GM12878 (cell line): ENCODE results near the gene ATAD2B.

Source experiments
- BCLAF1 ChIP-seq: fragments of 450-650 bp; IDR thresholded peaks from 2 replicates; pipeline ENCODE4 v1.6.1; 2017; ENCODE audit warnings: antibody characterized with exemption, mild to moderate bottlenecking, moderate library complexity
- CEBPZ ChIP-seq: fragments of 150-350 bp; IDR thresholded peaks from 2 replicates; pipeline ENCODE4 v1.6.1; 2016; ENCODE audit warnings: low read depth, low read length
- TF ChIP-seq, protein P1 (sequence below), 3 experiments: IDR thresholded peaks in 2 of 3; conservative IDR thresholded peaks in 1 of 3; 2 replicates each; pipeline ENCODE4 v1.5.1; 2011; ENCODE audit warnings: low read depth in 3 of 3, low read length in 3 of 3, mild to moderate bottlenecking in 3 of 3, control low read depth in 2 of 3, moderate library complexity in 2 of 3, inconsistent platforms in 1 of 3, mixed read lengths in 1 of 3; ENCODE audit not compliant: control insufficient read depth in 2 of 3, insufficient read depth in 1 of 3; ENCODE audit errors: extremely low read depth in 1 of 3
- TF ChIP-seq, protein P2 (sequence below): IDR thresholded peaks from 2 replicates; pipeline ENCODE4 v1.6.1; 2012; ENCODE audit warnings: improper control_type of control experiment, low read depth, low read length; ENCODE audit not compliant: insufficient replicate concordance

DNA sequence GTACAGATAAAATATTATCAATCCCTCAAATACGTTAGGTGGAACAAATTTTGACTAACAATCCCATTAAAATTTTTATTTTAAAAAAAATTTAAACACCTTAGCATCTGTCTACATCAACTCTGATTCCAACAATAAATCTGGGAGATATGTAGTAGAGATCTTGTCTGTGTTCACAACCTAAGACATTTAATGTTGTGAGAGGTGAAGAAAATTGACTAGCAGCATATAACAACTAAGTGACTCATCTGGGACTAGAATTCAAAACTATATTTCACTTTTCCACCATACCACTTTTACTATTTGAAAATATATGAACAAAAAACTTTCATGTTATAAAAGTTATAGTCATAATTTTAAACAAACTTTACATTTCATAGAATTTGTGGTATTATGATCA lies 97.9 kb downstream of the ATAD2B start:
- TF ChIP-seq, protein P1, sequence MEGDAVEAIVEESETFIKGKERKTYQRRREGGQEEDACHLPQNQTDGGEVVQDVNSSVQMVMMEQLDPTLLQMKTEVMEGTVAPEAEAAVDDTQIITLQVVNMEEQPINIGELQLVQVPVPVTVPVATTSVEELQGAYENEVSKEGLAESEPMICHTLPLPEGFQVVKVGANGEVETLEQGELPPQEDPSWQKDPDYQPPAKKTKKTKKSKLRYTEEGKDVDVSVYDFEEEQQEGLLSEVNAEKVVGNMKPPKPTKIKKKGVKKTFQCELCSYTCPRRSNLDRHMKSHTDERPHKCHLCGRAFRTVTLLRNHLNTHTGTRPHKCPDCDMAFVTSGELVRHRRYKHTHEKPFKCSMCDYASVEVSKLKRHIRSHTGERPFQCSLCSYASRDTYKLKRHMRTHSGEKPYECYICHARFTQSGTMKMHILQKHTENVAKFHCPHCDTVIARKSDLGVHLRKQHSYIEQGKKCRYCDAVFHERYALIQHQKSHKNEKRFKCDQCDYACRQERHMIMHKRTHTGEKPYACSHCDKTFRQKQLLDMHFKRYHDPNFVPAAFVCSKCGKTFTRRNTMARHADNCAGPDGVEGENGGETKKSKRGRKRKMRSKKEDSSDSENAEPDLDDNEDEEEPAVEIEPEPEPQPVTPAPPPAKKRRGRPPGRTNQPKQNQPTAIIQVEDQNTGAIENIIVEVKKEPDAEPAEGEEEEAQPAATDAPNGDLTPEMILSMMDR (IDR thresholded peaks at IDR 0.05 in 2 of 3, conservative IDR thresholded peaks at IDR 0.05 in 1 of 3; ENCODE audit: control insufficient read depth in 2 of 3, extremely low read depth in 1 of 3, insufficient read depth in 1 of 3, low read depth in 3 of 3, low read length in 3 of 3): no peak
- no peak for TF ChIP-seq BCLAF1
- TF ChIP-seq, protein P2, sequence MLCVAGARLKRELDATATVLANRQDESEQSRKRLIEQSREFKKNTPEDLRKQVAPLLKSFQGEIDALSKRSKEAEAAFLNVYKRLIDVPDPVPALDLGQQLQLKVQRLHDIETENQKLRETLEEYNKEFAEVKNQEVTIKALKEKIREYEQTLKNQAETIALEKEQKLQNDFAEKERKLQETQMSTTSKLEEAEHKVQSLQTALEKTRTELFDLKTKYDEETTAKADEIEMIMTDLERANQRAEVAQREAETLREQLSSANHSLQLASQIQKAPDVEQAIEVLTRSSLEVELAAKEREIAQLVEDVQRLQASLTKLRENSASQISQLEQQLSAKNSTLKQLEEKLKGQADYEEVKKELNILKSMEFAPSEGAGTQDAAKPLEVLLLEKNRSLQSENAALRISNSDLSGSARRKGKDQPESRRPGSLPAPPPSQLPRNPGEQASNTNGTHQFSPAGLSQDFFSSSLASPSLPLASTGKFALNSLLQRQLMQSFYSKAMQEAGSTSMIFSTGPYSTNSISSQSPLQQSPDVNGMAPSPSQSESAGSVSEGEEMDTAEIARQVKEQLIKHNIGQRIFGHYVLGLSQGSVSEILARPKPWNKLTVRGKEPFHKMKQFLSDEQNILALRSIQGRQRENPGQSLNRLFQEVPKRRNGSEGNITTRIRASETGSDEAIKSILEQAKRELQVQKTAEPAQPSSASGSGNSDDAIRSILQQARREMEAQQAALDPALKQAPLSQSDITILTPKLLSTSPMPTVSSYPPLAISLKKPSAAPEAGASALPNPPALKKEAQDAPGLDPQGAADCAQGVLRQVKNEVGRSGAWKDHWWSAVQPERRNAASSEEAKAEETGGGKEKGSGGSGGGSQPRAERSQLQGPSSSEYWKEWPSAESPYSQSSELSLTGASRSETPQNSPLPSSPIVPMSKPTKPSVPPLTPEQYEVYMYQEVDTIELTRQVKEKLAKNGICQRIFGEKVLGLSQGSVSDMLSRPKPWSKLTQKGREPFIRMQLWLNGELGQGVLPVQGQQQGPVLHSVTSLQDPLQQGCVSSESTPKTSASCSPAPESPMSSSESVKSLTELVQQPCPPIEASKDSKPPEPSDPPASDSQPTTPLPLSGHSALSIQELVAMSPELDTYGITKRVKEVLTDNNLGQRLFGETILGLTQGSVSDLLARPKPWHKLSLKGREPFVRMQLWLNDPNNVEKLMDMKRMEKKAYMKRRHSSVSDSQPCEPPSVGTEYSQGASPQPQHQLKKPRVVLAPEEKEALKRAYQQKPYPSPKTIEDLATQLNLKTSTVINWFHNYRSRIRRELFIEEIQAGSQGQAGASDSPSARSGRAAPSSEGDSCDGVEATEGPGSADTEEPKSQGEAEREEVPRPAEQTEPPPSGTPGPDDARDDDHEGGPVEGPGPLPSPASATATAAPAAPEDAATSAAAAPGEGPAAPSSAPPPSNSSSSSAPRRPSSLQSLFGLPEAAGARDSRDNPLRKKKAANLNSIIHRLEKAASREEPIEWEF: no peak
- no peak for TF ChIP-seq CEBPZ
